CD14-positive monocyte (primary cell): ENCODE data around the gene S100A13. TPM values are rescaled to one million over a fixed set of nuclear protein-coding genes. Genes with fewer than 3 reads are reported as not detected.
"Not testable (repeated sequence)": the region's sequence is repeated elsewhere in the genome, so short reads cannot be mapped to it uniquely, and the experiment has no call there.

Experiments
- DNase-seq, 3 donors: peaks; one replicate each; pipeline ENCODE4 v3.0.0-alpha.2; 2011 to 2022
- H2AFZ ChIP-seq: 2 replicates; pipeline ENCODE4 v1.6.0; 2012; ENCODE audit warnings: mild to moderate bottlenecking, low read depth, low read length, inconsistent platforms; ENCODE audit not compliant: insufficient read depth, poor library complexity, severe bottlenecking
- H3K27ac ChIP-seq, 2 donors: 1 replicate in 1 of 2; 2 replicates in 1 of 2; pipeline ENCODE4 v1.5.1; 2012 to 2013; ENCODE audit warnings: low read length in 2 of 2, control low read depth in 1 of 2, inconsistent platforms in 1 of 2, low read depth in 1 of 2, mild to moderate bottlenecking in 1 of 2
- H3K27me3 ChIP-seq, 2 donors: one replicate each; pipeline versions ENCODE4 v1.6.0 to v1.6.1; 2011 to 2013; ENCODE audit warnings: low read length in 2 of 2; ENCODE audit not compliant: control insufficient read depth in 2 of 2, insufficient read depth in 2 of 2
- H3K36me3 ChIP-seq, 2 donors: replicated peaks in 1 of 2; 1 replicate in 1 of 2; 2 replicates in 1 of 2; pipeline versions ENCODE4 v1.5.1 to v1.6.1; 2012 to 2013; ENCODE audit warnings: low read length in 2 of 2, control low read depth in 1 of 2, inconsistent platforms in 1 of 2, mild to moderate bottlenecking in 1 of 2; ENCODE audit not compliant: insufficient read depth in 2 of 2, control insufficient read depth in 1 of 2
- H3K4me1 ChIP-seq, 2 donors: 1 replicate in 1 of 2; 2 replicates in 1 of 2; pipeline versions ENCODE4 v1.5.1 to v1.6.1; 2012 to 2013; ENCODE audit warnings: low read length in 2 of 2, control low read depth in 1 of 2, inconsistent platforms in 1 of 2, mild to moderate bottlenecking in 1 of 2, moderate library complexity in 1 of 2; ENCODE audit not compliant: insufficient read depth in 2 of 2, control insufficient read depth in 1 of 2
- H3K4me2 ChIP-seq: replicated peaks from 2 replicates; pipeline ENCODE3; 2012; ENCODE audit warnings: low read length, moderate library complexity, mild to moderate bottlenecking; ENCODE audit not compliant: poor library complexity, severe bottlenecking; ENCODE audit errors: extremely low read depth
- H3K4me3 ChIP-seq, 3 experiments: fragments of 200-600 bp in 1 of 3; sonication (generic) in 1 of 3; replicated peaks in 1 of 3; 1 replicate in 2 of 3; 2 replicates in 1 of 3; pipeline ENCODE4 v1.5.1; 2011 to 2013; ENCODE audit warnings: low read length in 3 of 3, mild to moderate bottlenecking in 3 of 3, control low read depth in 2 of 3, low read depth in 2 of 3, inconsistent platforms in 1 of 3, moderate library complexity in 1 of 3
- H3K79me2 ChIP-seq: 2 replicates; pipeline ENCODE4 v1.6.0; 2012; ENCODE audit warnings: mild to moderate bottlenecking, control low read depth, inconsistent platforms, low read length, moderate library complexity; ENCODE audit not compliant: insufficient read depth
- H3K9ac ChIP-seq: 2 replicates; pipeline ENCODE4 v1.6.0; 2017; ENCODE audit warnings: low read length, mild to moderate bottlenecking; ENCODE audit not compliant: insufficient read depth, poor library complexity, severe bottlenecking
- H3K9me3 ChIP-seq, 2 donors: replicated peaks in 1 of 2; 1 replicate in 1 of 2; 2 replicates in 1 of 2; pipeline versions ENCODE4 v1.5.1 to v1.6.1; 2012 to 2013; ENCODE audit warnings: low read length in 2 of 2, control low read depth in 1 of 2; ENCODE audit not compliant: control insufficient read depth in 1 of 2, insufficient read depth in 1 of 2
- H4K20me1 ChIP-seq: 2 replicates; pipeline ENCODE4 v1.6.0; 2012; ENCODE audit warnings: mild to moderate bottlenecking, low read length, control low read depth, moderate library complexity; ENCODE audit not compliant: insufficient read depth
- H3K27ac Mint-ChIP-seq, 7 donors: one replicate each; pipeline ENCODE4 v1.8.0; 2020; ENCODE audit warnings: mild to moderate bottlenecking in 7 of 7, mixed read lengths in 7 of 7, moderate library complexity in 6 of 7, inconsistent platforms in 2 of 7
- H3K27me3 Mint-ChIP-seq, 3 donors: one replicate each; pipeline ENCODE4 v1.8.0; 2021 to 2022; ENCODE audit warnings: low read depth in 3 of 3, mild to moderate bottlenecking in 3 of 3, mixed read lengths in 3 of 3, moderate library complexity in 3 of 3, inconsistent platforms in 1 of 3
- H3K36me3 Mint-ChIP-seq, 2 donors: one replicate each; pipeline ENCODE4 v1.8.0; 2020; ENCODE audit warnings: mixed read lengths in 2 of 2, inconsistent platforms in 1 of 2, mild to moderate bottlenecking in 1 of 2
- H3K4me1 Mint-ChIP-seq: one replicate; pipeline ENCODE4 v1.8.0; 2020; ENCODE audit warnings: mild to moderate bottlenecking, mixed read lengths
- H3K4me3 Mint-ChIP-seq, 2 donors: one replicate each; pipeline ENCODE4 v1.8.0; 2020; ENCODE audit warnings: mild to moderate bottlenecking in 2 of 2, mixed read lengths in 2 of 2, moderate library complexity in 1 of 2
- H3K9me3 Mint-ChIP-seq, 7 donors: one replicate each; pipeline ENCODE4 v1.8.0; 2020 to 2022; ENCODE audit warnings: mixed read lengths in 7 of 7, mild to moderate bottlenecking in 6 of 7, moderate library complexity in 6 of 7, inconsistent platforms in 2 of 7
- CTCF ChIP-seq: fragments of 200-600 bp; IDR thresholded peaks from one replicate; pipeline ENCODE4 v1.8.0; 2022; ENCODE audit warnings: antibody characterized with exemption, mild to moderate bottlenecking
- WGBS: methylation state at CpG from one replicate; pipeline ENCODE4 v1.1.5; 2013; ENCODE audit warnings: missing lambda C conversion rate; ENCODE audit not compliant: insufficient coverage; 5-methylcytosine and 5-hydroxymethylcytosine counted together
- intact Hi-C, 2 donors: fragments of 100-400 bp; cut with micrococcal nuclease; formaldehyde crosslinking; loops; one replicate each; pipeline versions ENCODE4 v1.15.0 to v1.15.1; 2023
- polyA plus RNA-seq, 3 donors: library from polyadenylated mRNA; depleted of rRNA in 1 of 3; unstranded in 2 of 3; stranded (reverse) in 1 of 3; fragments of 300-500 nt in 2 of 3; fragments of >200 nt in 1 of 3; fragmentation: Illumina TruSeq in 2 of 3; gene quantifications; 1 replicate in 2 of 3; 2 replicates in 1 of 3; pipeline ENCODE4 v1.2.3, GENCODE V29; 2012 to 2021

The S100A13 gene
- polyA plus RNA-seq, 3 donors = 2.5 to 13.9 (median 2.6) TPM

GRCh38 chr1:153585006-153585405 lies 42.3 kb downstream of the S100A13 start:
- DNase-seq = no peak
- Mint-ChIP-seq H3K4me3 (no peak overlapping the region), H3K36me3 (no peaks in the 10 kb centered on the region), H3K9me3 (peaks cover 0 to 3% (median 0%) of the 10 kb centered on the region in 7 donors), H3K27ac (no peak overlapping the region), H3K4me1 (peaks cover 4% of the 10 kb centered on the region), H3K27me3 (peaks cover 4 to 11% (median 4%) of the 10 kb centered on the region in 3 donors)
- H4K20me1 ChIP-seq = no peaks in the 10 kb centered on the region
- H2AFZ ChIP-seq = no peak overlapping the region
- H3K4me2 ChIP-seq = no peak overlapping the region
- no peaks in the 10 kb centered on the region for H3K79me2 ChIP-seq
- TF ChIP-seq CTCF = no peak
- no peak overlapping the region for H3K4me3 ChIP-seq
- H3K27me3 ChIP-seq = no peaks in the 10 kb centered on the region
- WGBS = no CpG with 5 or more reads among the region's 1 CpG
- no peak overlapping the region for H3K27ac ChIP-seq
- no peaks in the 10 kb centered on the region for H3K36me3 ChIP-seq
- H3K9ac ChIP-seq = no peak overlapping the region
- intact Hi-C loops = no loop called here
- H3K4me1 ChIP-seq = no peaks in the 10 kb centered on the region
- H3K9me3 ChIP-seq = no peaks in the 10 kb centered on the region

DNA sequence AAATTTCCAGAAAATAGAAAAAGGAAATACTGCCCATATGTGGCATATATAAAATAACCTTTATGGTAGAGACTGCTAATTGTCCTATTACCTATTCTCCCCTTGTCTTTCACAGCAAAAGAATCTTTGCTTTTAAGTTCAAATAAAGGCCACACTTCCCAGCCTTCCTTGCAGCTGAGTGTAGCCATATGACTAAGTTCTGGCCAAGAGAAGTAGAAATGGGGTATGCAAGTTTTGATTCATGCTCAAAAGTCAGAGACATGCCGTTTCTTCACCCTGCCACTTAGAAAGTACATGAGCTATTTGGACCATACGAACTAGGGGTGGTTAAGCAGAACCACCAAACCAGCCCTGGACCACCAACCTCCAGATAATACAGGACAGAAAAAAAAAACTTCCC lies 43.3 kb downstream of the S100A13 start:
- Mint-ChIP-seq H3K27ac (no peak overlapping the region), H3K9me3 (peaks cover 0 to 3% (median 0%) of the 10 kb centered on the region in 7 donors), H3K4me3 (no peak overlapping the region), H3K36me3 (no peaks in the 10 kb centered on the region), H3K4me1 (peaks cover 4% of the 10 kb centered on the region), H3K27me3 (peaks cover 4 to 8% (median 7%) of the 10 kb centered on the region in 3 donors)
- Histone ChIP-seq H3K36me3 (no peaks in the 10 kb centered on the region), H3K27ac (no peak overlapping the region), H3K79me2 (no peaks in the 10 kb centered on the region), H2AFZ (no peak overlapping the region), H3K9me3 (no peaks in the 10 kb centered on the region), H3K4me3 (no peak overlapping the region), H3K9ac (no peak overlapping the region), H3K4me1 (no peaks in the 10 kb centered on the region), H4K20me1 (no peaks in the 10 kb centered on the region), H3K27me3 (no peaks in the 10 kb centered on the region), H3K4me2 (no peak overlapping the region)
- no CpG with 5 or more reads among the region's 2 CpGs for WGBS
- DNase-seq = no peak
- intact Hi-C loops = no loop called here
- TF ChIP-seq CTCF = no peak

DNA sequence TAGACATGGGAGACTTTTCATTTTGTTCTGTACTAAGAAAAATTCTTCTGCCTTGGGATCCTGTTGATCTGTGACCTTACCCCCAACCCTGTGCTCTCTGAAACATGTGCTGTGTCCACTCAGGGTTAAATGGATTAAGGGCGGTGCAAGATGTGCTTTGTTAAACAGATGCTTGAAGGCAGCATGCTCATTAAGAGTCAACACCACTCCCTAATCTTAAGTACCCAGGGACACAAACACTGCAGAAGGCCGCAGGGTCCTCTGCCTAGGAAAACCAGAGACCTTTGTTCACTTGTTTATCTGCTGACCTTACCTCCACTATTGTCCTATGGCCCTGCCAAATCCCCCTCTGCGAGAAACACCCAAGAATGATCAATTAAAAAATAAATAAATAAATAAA lies 43.8 kb downstream of the S100A13 start:
- H3K27ac Mint-ChIP-seq, H3K27me3 Mint-ChIP-seq, H3K4me3 Mint-ChIP-seq, H4K20me1 ChIP-seq, H3K9ac ChIP-seq, H3K27me3 ChIP-seq, H2AFZ ChIP-seq, H3K27ac ChIP-seq, H3K9me3 Mint-ChIP-seq, H3K79me2 ChIP-seq, intact Hi-C loops, H3K4me1 Mint-ChIP-seq, H3K36me3 ChIP-seq, H3K4me1 ChIP-seq, DNase-seq, H3K4me3 ChIP-seq, H3K9me3 ChIP-seq, H3K36me3 Mint-ChIP-seq, H3K4me2 ChIP-seq: not testable (repeated sequence)
- WGBS = 100% methylated on average over 1 of the region's 3 CpGs
